ENCODE measurements around the gene HYDIN.
A peak's percentile ranks its signal among the peaks of the same experiment; 100 is the strongest.

Gene HYDIN

DNA sequence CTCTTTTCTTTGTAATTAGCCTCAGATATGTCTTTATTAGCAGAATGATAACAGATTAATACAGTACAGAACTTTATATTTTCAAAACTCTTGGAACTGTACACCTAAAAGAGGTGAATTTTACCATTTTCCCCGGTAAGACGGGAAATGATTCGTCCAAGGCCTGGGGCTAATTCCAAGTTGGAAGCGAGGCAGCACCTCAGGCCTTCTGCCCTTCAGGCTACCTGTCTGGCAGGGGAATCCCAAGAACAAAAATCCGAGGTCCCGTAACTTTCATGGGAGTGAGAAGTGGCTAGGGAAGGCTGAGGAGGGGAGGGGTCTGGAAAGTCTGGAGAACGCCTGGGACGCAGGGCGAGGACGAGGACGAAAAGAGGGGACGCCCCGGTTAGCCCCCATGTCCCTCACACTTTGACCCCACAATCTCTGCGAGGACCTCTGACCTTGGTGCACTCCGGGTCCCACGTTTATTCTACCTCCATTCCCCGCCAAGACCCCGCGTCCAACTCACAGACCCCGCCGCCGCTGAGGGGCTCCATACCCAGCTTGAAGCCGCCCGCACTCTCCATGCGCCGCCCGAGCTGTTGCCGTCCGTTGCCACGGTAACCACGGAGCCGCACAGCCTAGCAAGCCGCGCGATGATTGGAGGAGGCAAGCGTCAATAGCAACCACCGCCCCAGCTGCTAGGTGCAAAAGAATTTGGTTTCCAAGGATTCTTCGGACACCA, at the start of gene HYDIN:
HYDIN (minus strand) TSS at position 601 of the 724 bp plus-strand sequence. CDS start 43,827 bp downstream, outside the sequence.
- H3K27ac ChIP-seq (ENCODE audit: low read depth, low read length) = no peak within 1 kb of the TSS
- H3K4me3 ChIP-seq (ENCODE audit: low read depth in 1 of 5, low read length in 5 of 5) = peak within 1 kb of the TSS; percentile 10 to 69 (median 41)
- H3K36me3 ChIP-seq (ENCODE audit: control insufficient read depth in 5 of 5, insufficient read depth in 5 of 5, low read length in 5 of 5) = no peaks in the 10 kb centered on the region
- H3K4me1 ChIP-seq (ENCODE audit: control insufficient read depth in 5 of 5, insufficient read depth in 5 of 5, low read length in 5 of 5) = peaks cover 0 to 9% (median 6%) of the 10 kb centered on the region in 5 donors
- H3K9ac ChIP-seq (ENCODE audit: low read length in 5 of 5) = no peak within 1 kb of the TSS
- peaks cover 2 to 15% (median 10%) of the 10 kb centered on the region in 5 donors for H3K9me3 ChIP-seq (ENCODE audit: control insufficient read depth in 5 of 5, low read length in 5 of 5)
- peaks cover 0 to 3% (median 3%) of the 10 kb centered on the region in 5 donors for H3K27me3 ChIP-seq (ENCODE audit: control insufficient read depth in 5 of 5, insufficient read depth in 4 of 5, low read length in 5 of 5)

DNA sequence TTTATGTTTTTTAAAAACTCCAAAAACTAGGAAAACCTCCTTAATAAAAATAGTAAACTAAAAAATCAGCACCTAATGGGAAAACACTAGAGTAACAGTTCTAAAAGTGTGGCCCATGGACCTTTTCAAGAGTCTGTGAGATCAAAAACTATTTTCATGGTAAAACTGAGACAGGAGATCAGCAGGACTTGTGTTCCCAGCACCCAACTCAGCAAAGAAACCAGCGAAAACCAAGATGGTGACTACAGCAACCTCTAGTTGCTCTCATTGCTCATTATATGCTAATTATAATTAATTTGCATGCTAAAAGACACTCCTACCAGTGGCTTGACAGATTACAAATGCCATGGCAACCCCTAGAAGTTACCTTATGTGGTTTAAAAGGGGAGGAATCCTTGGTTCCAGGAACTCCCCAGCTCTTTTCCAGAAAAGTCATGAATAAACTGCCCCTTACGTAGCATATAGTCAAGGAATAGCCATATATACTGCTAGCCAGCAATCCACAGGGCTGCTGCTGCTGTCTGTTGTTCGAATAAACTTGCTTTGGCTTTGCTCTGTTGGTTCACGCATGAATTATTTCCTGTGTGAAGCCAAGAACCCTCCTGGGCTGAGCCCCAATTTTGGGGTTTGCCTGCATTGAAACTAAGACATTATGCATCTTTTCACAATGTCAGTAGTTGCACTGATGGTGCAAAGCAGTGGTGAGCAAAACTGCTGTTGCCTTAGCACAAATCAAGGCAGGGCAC, 46.2 kb upstream of the HYDIN start:
- Histone ChIP-seq H3K4me3 (ENCODE audit: low read depth in 1 of 5, low read length in 5 of 5) (no peak overlapping the region), H3K36me3 (ENCODE audit: control insufficient read depth in 5 of 5, insufficient read depth in 5 of 5, low read length in 5 of 5) (no peaks in the 10 kb centered on the region), H3K9me3 (ENCODE audit: control insufficient read depth in 5 of 5, low read length in 5 of 5) (peaks cover 0 to 6% (median 3%) of the 10 kb centered on the region in 5 donors), H3K9ac (ENCODE audit: low read length in 5 of 5) (no peak overlapping the region), H3K4me1 (ENCODE audit: control insufficient read depth in 5 of 5, insufficient read depth in 5 of 5, low read length in 5 of 5) (no peaks in the 10 kb centered on the region), H3K27me3 (ENCODE audit: control insufficient read depth in 5 of 5, insufficient read depth in 4 of 5, low read length in 5 of 5) (no peaks in the 10 kb centered on the region), H3K27ac (ENCODE audit: low read depth, low read length) (no peak overlapping the region)

DNA sequence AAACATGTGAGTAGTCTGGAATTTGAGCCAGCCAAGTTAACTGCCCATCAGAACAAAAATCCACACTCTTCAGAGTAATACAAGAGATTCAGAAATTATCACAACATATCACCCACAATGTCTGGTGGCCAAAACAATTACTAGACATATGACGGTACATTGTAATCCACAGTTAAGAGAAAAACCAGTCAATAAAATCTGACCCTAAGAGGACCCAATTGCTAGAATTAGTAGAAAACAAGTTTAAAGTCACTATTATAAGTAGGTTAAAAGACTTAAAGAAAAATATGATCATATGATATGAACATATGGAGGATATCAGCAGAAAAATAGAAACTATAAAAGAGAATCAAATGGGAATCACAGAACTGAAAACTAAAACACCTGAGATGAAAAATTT, 42.9 kb upstream of the HYDIN start:
- no peaks in the 10 kb centered on the region for H3K36me3 ChIP-seq (ENCODE audit: control insufficient read depth in 5 of 5, insufficient read depth in 5 of 5, low read length in 5 of 5)
- H3K4me3 ChIP-seq (ENCODE audit: low read depth in 1 of 5, low read length in 5 of 5) = no peak overlapping the region
- H3K9ac ChIP-seq (ENCODE audit: low read length in 5 of 5) = no peak overlapping the region
- no peaks in the 10 kb centered on the region for H3K27me3 ChIP-seq (ENCODE audit: control insufficient read depth in 5 of 5, insufficient read depth in 4 of 5, low read length in 5 of 5)
- H3K9me3 ChIP-seq (ENCODE audit: control insufficient read depth in 5 of 5, low read length in 5 of 5) = peaks cover 0 to 6% (median 3%) of the 10 kb centered on the region in 5 donors
- H3K27ac ChIP-seq (ENCODE audit: low read depth, low read length) = no peak overlapping the region
- H3K4me1 ChIP-seq (ENCODE audit: control insufficient read depth in 5 of 5, insufficient read depth in 5 of 5, low read length in 5 of 5) = no peaks in the 10 kb centered on the region

- Histone ChIP-seq H3K27ac (ENCODE audit: low read depth, low read length) (no peak overlapping the region), H3K36me3 (ENCODE audit: control insufficient read depth in 5 of 5, insufficient read depth in 5 of 5, low read length in 5 of 5) (no peaks in the 10 kb centered on the region), H3K9ac (ENCODE audit: low read length in 5 of 5) (no peak overlapping the region), H3K27me3 (ENCODE audit: control insufficient read depth in 5 of 5, insufficient read depth in 4 of 5, low read length in 5 of 5) (no peaks in the 10 kb centered on the region), H3K4me3 (ENCODE audit: low read depth in 1 of 5, low read length in 5 of 5) (no peak overlapping the region), H3K4me1 (ENCODE audit: control insufficient read depth in 5 of 5, insufficient read depth in 5 of 5, low read length in 5 of 5) (peaks cover 0 to 5% (median 0%) of the 10 kb centered on the region in 5 donors), H3K9me3 (ENCODE audit: control insufficient read depth in 5 of 5, low read length in 5 of 5) (no peaks in the 10 kb centered on the region)
These were observed 33.8 kb upstream of the HYDIN start for GRCh38 chr16:71264299-71264698.

- Histone ChIP-seq H3K27ac (ENCODE audit: low read depth, low read length) (no peak overlapping the region), H3K4me1 (ENCODE audit: control insufficient read depth in 5 of 5, insufficient read depth in 5 of 5, low read length in 5 of 5) (peaks cover 0 to 5% (median 0%) of the 10 kb centered on the region in 5 donors), H3K9me3 (ENCODE audit: control insufficient read depth in 5 of 5, low read length in 5 of 5) (no peaks in the 10 kb centered on the region), H3K4me3 (ENCODE audit: low read depth in 1 of 5, low read length in 5 of 5) (no peak overlapping the region), H3K9ac (ENCODE audit: low read length in 5 of 5) (no peak overlapping the region), H3K36me3 (ENCODE audit: control insufficient read depth in 5 of 5, insufficient read depth in 5 of 5, low read length in 5 of 5) (no peaks in the 10 kb centered on the region), H3K27me3 (ENCODE audit: control insufficient read depth in 5 of 5, insufficient read depth in 4 of 5, low read length in 5 of 5) (no peaks in the 10 kb centered on the region)
These were observed 33.1 kb upstream of the HYDIN start for GRCh38 chr16:71263582-71263981.

GRCh38 chr16:71262391-71262790, 31.9 kb upstream of the HYDIN start:
- Histone ChIP-seq H3K9ac (ENCODE audit: low read length in 5 of 5) (no peak overlapping the region), H3K27me3 (ENCODE audit: control insufficient read depth in 5 of 5, insufficient read depth in 4 of 5, low read length in 5 of 5) (no peaks in the 10 kb centered on the region), H3K4me1 (ENCODE audit: control insufficient read depth in 5 of 5, insufficient read depth in 5 of 5, low read length in 5 of 5) (peaks cover 0 to 5% (median 0%) of the 10 kb centered on the region in 5 donors), H3K36me3 (ENCODE audit: control insufficient read depth in 5 of 5, insufficient read depth in 5 of 5, low read length in 5 of 5) (no peaks in the 10 kb centered on the region), H3K4me3 (ENCODE audit: low read depth in 1 of 5, low read length in 5 of 5) (no peak overlapping the region), H3K9me3 (ENCODE audit: control insufficient read depth in 5 of 5, low read length in 5 of 5) (no peaks in the 10 kb centered on the region), H3K27ac (ENCODE audit: low read depth, low read length) (no peak overlapping the region)

DNA sequence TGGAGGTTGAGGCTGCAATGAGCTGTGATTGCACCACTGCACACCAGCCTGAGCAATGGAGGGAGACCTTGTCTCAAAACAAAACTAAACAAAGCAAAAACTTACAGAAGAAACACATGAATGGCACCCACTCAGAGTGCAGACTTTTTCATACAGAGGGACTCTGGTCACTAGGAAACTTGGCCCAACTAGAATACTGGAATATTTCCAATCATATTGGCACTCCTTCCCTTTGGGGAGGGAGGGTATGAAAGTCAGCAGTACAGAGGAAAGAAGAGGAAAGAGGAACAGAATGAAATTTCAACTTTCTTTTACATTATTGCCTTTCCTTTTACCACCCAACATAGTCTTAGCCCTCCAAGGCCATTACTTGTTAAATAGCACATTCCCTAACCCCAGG, 30.5 kb upstream of the HYDIN start:
- Histone ChIP-seq H3K4me3 (ENCODE audit: low read depth in 1 of 5, low read length in 5 of 5) (no peak overlapping the region), H3K36me3 (ENCODE audit: control insufficient read depth in 5 of 5, insufficient read depth in 5 of 5, low read length in 5 of 5) (no peaks in the 10 kb centered on the region), H3K4me1 (ENCODE audit: control insufficient read depth in 5 of 5, insufficient read depth in 5 of 5, low read length in 5 of 5) (peaks cover 0 to 5% (median 0%) of the 10 kb centered on the region in 5 donors), H3K9ac (ENCODE audit: low read length in 5 of 5) (no peak overlapping the region), H3K27me3 (ENCODE audit: control insufficient read depth in 5 of 5, insufficient read depth in 4 of 5, low read length in 5 of 5) (no peaks in the 10 kb centered on the region), H3K9me3 (ENCODE audit: control insufficient read depth in 5 of 5, low read length in 5 of 5) (no peaks in the 10 kb centered on the region), H3K27ac (ENCODE audit: low read depth, low read length) (no peak overlapping the region)

- Histone ChIP-seq H3K36me3 (ENCODE audit: control insufficient read depth in 5 of 5, insufficient read depth in 5 of 5, low read length in 5 of 5) (no peaks in the 10 kb centered on the region), H3K27ac (ENCODE audit: low read depth, low read length) (no peak overlapping the region), H3K9ac (ENCODE audit: low read length in 5 of 5) (no peak overlapping the region), H3K4me3 (ENCODE audit: low read depth in 1 of 5, low read length in 5 of 5) (no peak overlapping the region), H3K9me3 (ENCODE audit: control insufficient read depth in 5 of 5, low read length in 5 of 5) (no peaks in the 10 kb centered on the region), H3K4me1 (ENCODE audit: control insufficient read depth in 5 of 5, insufficient read depth in 5 of 5, low read length in 5 of 5) (peaks cover 0 to 10% (median 5%) of the 10 kb centered on the region in 5 donors), H3K27me3 (ENCODE audit: control insufficient read depth in 5 of 5, insufficient read depth in 4 of 5, low read length in 5 of 5) (no peaks in the 10 kb centered on the region)
These were observed 28.6 kb upstream of the HYDIN start for GRCh38 chr16:71259086-71259485.

GRCh38 chr16:71258372-71258771, 27.9 kb upstream of the HYDIN start:
- Histone ChIP-seq H3K27me3 (ENCODE audit: control insufficient read depth in 5 of 5, insufficient read depth in 4 of 5, low read length in 5 of 5) (no peaks in the 10 kb centered on the region), H3K36me3 (ENCODE audit: control insufficient read depth in 5 of 5, insufficient read depth in 5 of 5, low read length in 5 of 5) (no peaks in the 10 kb centered on the region), H3K27ac (ENCODE audit: low read depth, low read length) (no peak overlapping the region), H3K4me1 (ENCODE audit: control insufficient read depth in 5 of 5, insufficient read depth in 5 of 5, low read length in 5 of 5) (peaks cover 0 to 10% (median 5%) of the 10 kb centered on the region in 5 donors), H3K9me3 (ENCODE audit: control insufficient read depth in 5 of 5, low read length in 5 of 5) (no peaks in the 10 kb centered on the region), H3K4me3 (ENCODE audit: low read depth in 1 of 5, low read length in 5 of 5) (no peak overlapping the region), H3K9ac (ENCODE audit: low read length in 5 of 5) (no peak overlapping the region)

DNA sequence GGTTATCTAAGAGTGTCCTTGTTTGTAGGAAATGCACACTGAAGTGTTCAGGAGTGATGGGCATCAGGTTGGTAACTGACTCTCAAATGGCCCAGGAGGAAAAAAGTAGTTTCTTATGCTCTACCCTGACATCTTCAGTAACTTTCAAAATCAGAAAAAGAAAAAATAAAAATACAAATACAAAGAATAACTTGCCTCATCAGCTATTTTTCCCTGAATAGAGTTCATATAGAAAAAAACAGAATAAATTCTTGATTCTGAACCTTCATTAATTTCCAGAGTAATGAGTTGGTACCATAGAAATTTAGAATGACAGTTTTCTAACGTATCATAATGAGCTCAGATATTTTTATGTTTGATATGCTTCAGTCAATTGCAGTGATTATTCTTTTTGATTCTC, 27.2 kb upstream of the HYDIN start:
- Histone ChIP-seq H3K9me3 (ENCODE audit: control insufficient read depth in 5 of 5, low read length in 5 of 5) (no peaks in the 10 kb centered on the region), H3K27ac (ENCODE audit: low read depth, low read length) (no peak overlapping the region), H3K4me1 (ENCODE audit: control insufficient read depth in 5 of 5, insufficient read depth in 5 of 5, low read length in 5 of 5) (peaks cover 0 to 10% (median 5%) of the 10 kb centered on the region in 5 donors), H3K9ac (ENCODE audit: low read length in 5 of 5) (no peak overlapping the region), H3K4me3 (ENCODE audit: low read depth in 1 of 5, low read length in 5 of 5) (no peak overlapping the region), H3K27me3 (ENCODE audit: control insufficient read depth in 5 of 5, insufficient read depth in 4 of 5, low read length in 5 of 5) (no peaks in the 10 kb centered on the region), H3K36me3 (ENCODE audit: control insufficient read depth in 5 of 5, insufficient read depth in 5 of 5, low read length in 5 of 5) (no peaks in the 10 kb centered on the region)

All from subcutaneous abdominal adipose tissue (tissue), 5 donors.